ENCODE data around the gene TRAK1. TPM values are rescaled to one million over a fixed set of nuclear protein-coding genes. Genes with fewer than 3 reads are reported as not detected.

Gene TRAK1
- total RNA-seq, 6 donors from 2014 or later = 46.7 to 107 (median 74.7) TPM

DNA sequence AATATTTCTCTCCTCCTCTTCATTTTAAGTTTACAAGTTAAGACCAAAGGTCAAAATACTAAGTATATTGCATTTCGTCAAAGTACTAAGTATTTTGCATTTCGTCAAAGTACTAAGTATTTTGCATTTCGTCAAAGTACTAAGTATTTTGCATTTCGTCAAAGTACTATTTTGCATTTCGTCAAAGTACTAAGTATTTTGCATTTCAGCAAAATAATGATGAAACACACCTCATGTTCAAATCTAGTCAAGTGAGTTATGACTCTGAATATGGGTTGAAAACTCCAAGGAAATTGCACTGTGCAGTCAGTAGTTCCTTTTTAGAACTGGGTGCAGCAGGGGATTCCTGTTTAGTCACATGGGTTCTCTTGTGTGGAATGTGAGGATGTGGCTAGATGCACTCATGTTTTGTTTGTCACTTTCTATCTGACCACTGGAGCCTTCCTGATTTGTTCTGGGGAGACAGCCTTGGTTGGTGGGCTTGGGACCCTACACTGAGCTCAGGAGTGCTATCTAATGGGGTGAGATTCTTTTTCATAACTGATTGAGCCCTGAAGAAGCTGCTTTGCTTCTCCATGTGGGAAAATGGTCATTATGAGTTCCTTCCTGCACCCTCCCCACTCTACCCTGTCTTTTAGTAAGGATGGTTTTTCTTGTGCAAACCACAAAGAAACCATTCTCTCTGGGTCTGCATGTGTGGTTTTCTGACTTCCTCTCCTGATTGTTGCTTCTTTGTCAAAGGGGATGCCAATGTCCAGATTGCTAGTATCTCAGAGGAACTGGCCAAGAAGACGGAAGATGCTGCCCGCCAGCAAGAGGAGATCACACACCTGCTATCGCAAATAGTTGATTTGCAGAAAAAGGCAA is 101.4 kb downstream of the TRAK1 start:
- DNase-seq = no peak
- 84 to 92% methylated on average over 8 of the region's 8 CpGs for WGBS, 2 donors
- no peak for TF ChIP-seq POLR2AphosphoS5 (IDR thresholded peaks at IDR 0.05)
- TF ChIP-seq POLR2A (IDR thresholded peaks at IDR 0.05) = no peak
- TF ChIP-seq, protein P1, sequence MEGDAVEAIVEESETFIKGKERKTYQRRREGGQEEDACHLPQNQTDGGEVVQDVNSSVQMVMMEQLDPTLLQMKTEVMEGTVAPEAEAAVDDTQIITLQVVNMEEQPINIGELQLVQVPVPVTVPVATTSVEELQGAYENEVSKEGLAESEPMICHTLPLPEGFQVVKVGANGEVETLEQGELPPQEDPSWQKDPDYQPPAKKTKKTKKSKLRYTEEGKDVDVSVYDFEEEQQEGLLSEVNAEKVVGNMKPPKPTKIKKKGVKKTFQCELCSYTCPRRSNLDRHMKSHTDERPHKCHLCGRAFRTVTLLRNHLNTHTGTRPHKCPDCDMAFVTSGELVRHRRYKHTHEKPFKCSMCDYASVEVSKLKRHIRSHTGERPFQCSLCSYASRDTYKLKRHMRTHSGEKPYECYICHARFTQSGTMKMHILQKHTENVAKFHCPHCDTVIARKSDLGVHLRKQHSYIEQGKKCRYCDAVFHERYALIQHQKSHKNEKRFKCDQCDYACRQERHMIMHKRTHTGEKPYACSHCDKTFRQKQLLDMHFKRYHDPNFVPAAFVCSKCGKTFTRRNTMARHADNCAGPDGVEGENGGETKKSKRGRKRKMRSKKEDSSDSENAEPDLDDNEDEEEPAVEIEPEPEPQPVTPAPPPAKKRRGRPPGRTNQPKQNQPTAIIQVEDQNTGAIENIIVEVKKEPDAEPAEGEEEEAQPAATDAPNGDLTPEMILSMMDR (IDR thresholded peaks at IDR 0.05) = no peak
- TF ChIP-seq EP300 (IDR thresholded peaks at IDR 0.05) = no peak

DNA sequence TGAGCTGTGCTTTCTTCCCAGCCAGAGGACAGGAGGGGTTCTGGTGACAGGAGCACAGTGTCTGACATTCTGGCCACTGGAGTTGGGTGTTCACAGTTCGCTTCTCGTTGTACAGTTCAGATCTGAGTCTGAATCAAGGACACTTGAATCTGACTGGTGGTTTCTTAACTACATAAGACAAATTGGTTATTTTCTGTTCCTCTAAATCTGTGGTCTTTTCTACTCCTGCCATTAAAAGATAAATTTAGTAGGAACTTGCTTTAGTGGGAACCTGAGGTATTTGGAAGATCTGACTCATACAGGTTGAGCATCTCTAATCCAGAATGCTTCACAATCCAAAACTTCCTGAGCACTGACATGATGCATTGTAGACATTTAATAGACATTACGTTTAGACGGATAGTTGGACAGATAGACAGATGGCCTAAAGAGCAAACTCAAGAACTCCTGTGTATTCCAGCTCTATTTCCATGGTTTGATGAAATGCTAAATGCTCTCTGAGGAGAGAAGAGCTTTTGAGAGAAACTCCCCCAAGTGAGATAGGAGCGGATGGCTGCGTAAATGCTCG is 103.9 kb downstream of the TRAK1 start:
- TF ChIP-seq, protein P1 (IDR thresholded peaks at IDR 0.05) = no peak
- TF ChIP-seq POLR2AphosphoS5 (IDR thresholded peaks at IDR 0.05) (no peak), POLR2A (IDR thresholded peaks at IDR 0.05) (no peak), EP300 (IDR thresholded peaks at IDR 0.05) (no peak)
- H3K27me3 ChIP-seq = no peaks in the 10 kb centered on the region
- DNase-seq = no peak
- 93% methylated on average over 7 of the region's 7 CpGs for WGBS, 2 donors
- H3K9me3 ChIP-seq = no peaks in the 10 kb centered on the region
- no peak overlapping the region for H3K27ac ChIP-seq
- H3K36me3 ChIP-seq = peaks cover 33 to 82% (median 52%) of the 10 kb centered on the region in 4 donors
- no peak for ATAC-seq (ENCODE audit: low FRiP score in 2 of 2)
- H3K4me3 ChIP-seq = no peak overlapping the region
- peaks cover 0 to 11% (median 8%) of the 10 kb centered on the region in 4 donors for H3K4me1 ChIP-seq

More for the DNA sequence above, 101.4 kb downstream of the TRAK1 start:
- H3K27me3 ChIP-seq = no peaks in the 10 kb centered on the region
- peaks cover 16 to 76% (median 31%) of the 10 kb centered on the region in 4 donors for H3K36me3 ChIP-seq
- H3K4me1 ChIP-seq = peaks cover 3 to 11% (median 8%) of the 10 kb centered on the region in 4 donors
- no peak for ATAC-seq (ENCODE audit: low FRiP score in 2 of 2)
- H3K4me3 ChIP-seq = no peak overlapping the region
- H3K9me3 ChIP-seq = no peaks in the 10 kb centered on the region
- no peak overlapping the region for H3K27ac ChIP-seq

DNA sequence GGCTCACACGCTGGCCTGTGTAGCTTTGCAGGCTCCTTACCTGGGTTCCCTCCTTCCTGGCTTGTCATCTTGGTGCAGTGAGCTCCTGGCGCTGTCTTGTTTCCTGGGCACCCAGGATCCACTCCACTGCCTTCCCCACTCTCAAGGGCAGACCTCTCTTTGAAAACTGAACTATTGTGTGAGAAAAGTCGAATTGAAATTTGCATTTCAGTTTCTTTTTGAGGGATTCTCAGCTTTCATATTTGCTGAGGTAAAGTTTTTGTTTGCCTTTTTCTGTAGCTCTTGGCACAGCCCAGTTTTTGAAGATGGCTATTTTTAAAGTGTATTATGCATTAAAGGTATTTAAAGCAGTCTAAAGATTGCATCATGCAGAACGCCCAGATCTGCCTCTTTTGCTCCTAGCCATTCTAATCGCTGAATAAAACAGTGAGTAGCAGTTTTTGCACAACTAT is 104.7 kb downstream of the TRAK1 start:
- no peak for TF ChIP-seq POLR2AphosphoS5 (IDR thresholded peaks at IDR 0.05)
- TF ChIP-seq, protein P1 (IDR thresholded peaks at IDR 0.05) = no peak
- no peak for TF ChIP-seq EP300 (IDR thresholded peaks at IDR 0.05)
- TF ChIP-seq POLR2A (IDR thresholded peaks at IDR 0.05) = no peak
- H3K27me3 ChIP-seq = no peaks in the 10 kb centered on the region
- H3K36me3 ChIP-seq = peaks cover 42 to 83% (median 59%) of the 10 kb centered on the region in 4 donors
- H3K27ac ChIP-seq = no peak overlapping the region
- peaks cover 0 to 9% (median 6%) of the 10 kb centered on the region in 4 donors for H3K4me1 ChIP-seq
- ATAC-seq (ENCODE audit: low FRiP score in 2 of 2) (no peak), DNase-seq (peak in 1 of 2 donors; percentile 23)
- H3K9me3 ChIP-seq = no peaks in the 10 kb centered on the region
- WGBS, 2 donors = 60 to 72% methylated on average over 5 of the region's 5 CpGs
- H3K4me3 ChIP-seq = no peak overlapping the region

DNA sequence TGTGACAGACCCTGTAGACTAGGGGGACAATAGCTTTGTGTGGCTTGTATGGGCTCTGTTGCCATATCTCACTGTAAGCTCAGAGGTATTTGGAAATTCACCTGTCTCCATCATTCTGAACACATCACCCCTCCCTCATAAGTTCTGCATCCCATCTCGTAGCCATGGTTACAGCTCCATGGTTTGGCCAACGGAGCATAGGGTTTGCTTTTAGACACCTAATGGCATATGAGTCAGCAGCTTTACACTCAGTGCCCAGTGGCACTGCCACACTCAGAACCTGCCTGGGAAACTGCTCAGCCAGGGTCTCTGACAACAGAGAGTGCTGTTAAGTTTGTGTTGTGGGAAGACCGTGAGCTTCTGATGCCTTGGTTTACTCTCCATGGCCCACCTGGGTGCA is 107.6 kb downstream of the TRAK1 start:
- TF ChIP-seq, protein P1 (IDR thresholded peaks at IDR 0.05) = no peak
- TF ChIP-seq POLR2AphosphoS5 (IDR thresholded peaks at IDR 0.05) (no peak), EP300 (IDR thresholded peaks at IDR 0.05) (no peak), POLR2A (IDR thresholded peaks at IDR 0.05) (no peak)
- ATAC-seq (ENCODE audit: low FRiP score in 2 of 2) (no peak), DNase-seq (peak in 1 of 2 donors; percentile 3)
- Histone ChIP-seq H3K27ac (no peak overlapping the region), H3K36me3 (peaks cover 45 to 97% (median 78%) of the 10 kb centered on the region in 4 donors), H3K27me3 (no peaks in the 10 kb centered on the region), H3K4me3 (no peak overlapping the region), H3K4me1 (peaks cover 0 to 7% (median 5%) of the 10 kb centered on the region in 4 donors), H3K9me3 (no peaks in the 10 kb centered on the region)
- WGBS, 2 donors = 97 to 100% methylated on average over 2 to 3 of the region's 3 CpGs
